GM23338 (cell line): ENCODE data around the gene COL2A1. TPM values are rescaled to one million over a fixed set of nuclear protein-coding genes. Genes with fewer than 3 reads are reported as not detected.
A peak's percentile ranks its signal among the peaks of the same experiment; 100 is the strongest.

ENCODE experiments used
- ATAC-seq: fragments of 200-7000 bp; cut with Tn5 transposase; 3 replicates; pipeline ENCODE4 v1.9.1; 2020
- DNase-seq: peaks from one replicate; pipeline ENCODE4 v3.0.0-alpha.2; 2015; ENCODE audit warnings: low spot score
- H2AFZ ChIP-seq: fragments of 200-600 bp; sonication (generic); 2 replicates; pipeline ENCODE4 v1.8.0; 2016; ENCODE audit warnings: antibody characterized with exemption, mild to moderate bottlenecking, moderate library complexity
- H3F3A ChIP-seq: fragments of 200-600 bp; sonication (generic); replicated peaks from 2 replicates; pipeline ENCODE4 v1.8.0; 2017; ENCODE audit warnings: antibody characterized with exemption, mixed run types, low read depth
- H3K27ac ChIP-seq: fragments of 200-600 bp; sonication (generic); 2 replicates; pipeline ENCODE4 v1.6.1; 2016; ENCODE audit warnings: low read depth
- H3K27me3 ChIP-seq: fragments of 200-600 bp; sonication (generic); 2 replicates; pipeline ENCODE4 v1.8.0; 2016; ENCODE audit warnings: mild to moderate bottlenecking, mixed run types, moderate library complexity; ENCODE audit not compliant: insufficient read depth
- H3K36me3 ChIP-seq: fragments of 200-600 bp; sonication (generic); 2 replicates; pipeline ENCODE4 v1.8.0; 2016; ENCODE audit warnings: mild to moderate bottlenecking; ENCODE audit not compliant: insufficient read depth
- H3K4me1 ChIP-seq: fragments of 200-600 bp; sonication (generic); 2 replicates; pipeline ENCODE4 v1.8.0; 2016; ENCODE audit warnings: mild to moderate bottlenecking, moderate library complexity; ENCODE audit not compliant: insufficient read depth
- H3K4me2 ChIP-seq: fragments of 200-600 bp; sonication (generic); 2 replicates; pipeline ENCODE4 v1.7.1; 2017; ENCODE audit warnings: mixed run types
- H3K4me3 ChIP-seq: fragments of 200-600 bp; sonication (generic); 2 replicates; pipeline ENCODE4 v1.6.1; 2016; ENCODE audit warnings: mixed run types
- H3K79me2 ChIP-seq: fragments of 200-600 bp; sonication (generic); replicated peaks from 2 replicates; pipeline ENCODE4 v1.8.0; 2017; ENCODE audit warnings: mild to moderate bottlenecking; ENCODE audit not compliant: insufficient read depth
- H3K9me2 ChIP-seq: fragments of 200-600 bp; sonication (generic); 2 replicates; pipeline ENCODE4 v1.8.0; 2017; ENCODE audit not compliant: insufficient read depth
- H4K20me1 ChIP-seq: fragments of 200-600 bp; sonication (generic); replicated peaks from 2 replicates; pipeline ENCODE4 v1.8.0; 2017; ENCODE audit warnings: mild to moderate bottlenecking; ENCODE audit not compliant: insufficient read depth
- H3K27ac Mint-ChIP-seq: 2 replicates; pipeline ENCODE4 v1.8.0; 2020; ENCODE audit warnings: inconsistent platforms, mild to moderate bottlenecking, moderate library complexity, mixed read lengths
- H3K27me3 Mint-ChIP-seq: 3 replicates; pipeline ENCODE4 v1.8.0; 2022; ENCODE audit warnings: low read depth, mild to moderate bottlenecking, moderate library complexity, mixed read lengths, inconsistent platforms; ENCODE audit not compliant: insufficient read depth, poor library complexity
- H3K36me3 Mint-ChIP-seq: 3 replicates; pipeline ENCODE4 v1.8.0; 2021; ENCODE audit warnings: low read depth, mild to moderate bottlenecking, inconsistent platforms, moderate library complexity, mixed read lengths
- H3K4me1 Mint-ChIP-seq: 3 replicates; pipeline ENCODE4 v1.8.0; 2020; ENCODE audit warnings: mild to moderate bottlenecking, inconsistent platforms, mixed read lengths
- H3K4me3 Mint-ChIP-seq: 3 replicates; pipeline ENCODE4 v1.8.0; 2021; ENCODE audit warnings: moderate library complexity, mild to moderate bottlenecking, inconsistent platforms, mixed read lengths
- H3K9me3 Mint-ChIP-seq: 3 replicates; pipeline ENCODE4 v1.8.0; 2020; ENCODE audit warnings: moderate library complexity, mild to moderate bottlenecking, inconsistent platforms, mixed read lengths
- CREB1 ChIP-seq: fragments of 250-450 bp; sonication (Bioruptor Pico); IDR thresholded peaks from 2 replicates; pipeline ENCODE4 v1.5.0; 2020; ENCODE audit warnings: low read depth, mild to moderate bottlenecking, moderate library complexity
- CTCF ChIP-seq, 2 experiments: fragments of 200-600 bp in 1 of 2; sonication (generic) in 1 of 2; conservative IDR thresholded peaks; 2 replicates each; pipeline versions ENCODE4 v1.5.1 to v1.6.1; 2016 to 2017; ENCODE audit warnings: antibody characterized with exemption in 2 of 2, low read depth in 2 of 2, mild to moderate bottlenecking in 2 of 2, moderate library complexity in 1 of 2
- EZH2 ChIP-seq: fragments of 200-600 bp; sonication (generic); IDR thresholded peaks from one replicate; pipeline ENCODE4 v1.8.0; 2017; ENCODE audit warnings: antibody characterized with exemption, mild to moderate bottlenecking, low read depth; ENCODE audit not compliant: unreplicated experiment
- EZH2phosphoT487 ChIP-seq: fragments of 200-600 bp; sonication (generic); IDR thresholded peaks from one replicate; pipeline ENCODE4 v1.8.1; 2018; ENCODE audit warnings: antibody characterized with exemption; ENCODE audit not compliant: unreplicated experiment
- JUNB ChIP-seq: IDR thresholded peaks from one replicate; pipeline ENCODE4 v1.6.1; 2016; ENCODE audit warnings: antibody characterized with exemption; ENCODE audit not compliant: unreplicated experiment
- NANOG ChIP-seq: IDR thresholded peaks from 2 replicates; pipeline ENCODE4 v1.6.1; 2016; ENCODE audit warnings: antibody characterized with exemption, borderline replicate concordance
- POLR2AphosphoS5 ChIP-seq: IDR thresholded peaks from 2 replicates; pipeline ENCODE4 v1.6.1; 2016; ENCODE audit warnings: antibody characterized with exemption, low read depth
- REST ChIP-seq: IDR thresholded peaks from one replicate; pipeline ENCODE4 v1.6.1; 2018; ENCODE audit warnings: antibody characterized with exemption; ENCODE audit not compliant: unreplicated experiment
- STAT1 ChIP-seq: IDR thresholded peaks from one replicate; pipeline ENCODE4 v1.6.1; 2016; ENCODE audit warnings: antibody characterized with exemption; ENCODE audit not compliant: unreplicated experiment
- ZNF114 ChIP-seq: fragments of 250-450 bp; sonication (Bioruptor Pico); IDR thresholded peaks from 2 replicates; pipeline ENCODE4 v1.5.0; 2020; ENCODE audit warnings: mild to moderate bottlenecking, moderate library complexity
- ZNF331 ChIP-seq: fragments of 250-450 bp; sonication (Bioruptor Pico); IDR thresholded peaks from 2 replicates; pipeline ENCODE4 v1.5.0; 2020; ENCODE audit warnings: low read depth, mild to moderate bottlenecking, moderate library complexity
- polyA plus RNA-seq: library from polyadenylated mRNA; unstranded; fragments of >200 nt; fragmentation: Nextera tagmentation; extraction: Ambion mirVana; gene quantifications from 2 replicates; pipeline ENCODE4 v1.2.1, GENCODE V29; 2016
- total RNA-seq: library from RNA; depleted of rRNA; stranded (reverse); fragments of >200 nt; shearing (Covaris generic); gene quantifications from 2 replicates; pipeline ENCODE4 v1.2.3, GENCODE V29; 2014

COL2A1 gene
- total and polyA plus RNA-seq, 2 experiments from 2014 or later = 7.0 to 24.6 TPM

DNA sequence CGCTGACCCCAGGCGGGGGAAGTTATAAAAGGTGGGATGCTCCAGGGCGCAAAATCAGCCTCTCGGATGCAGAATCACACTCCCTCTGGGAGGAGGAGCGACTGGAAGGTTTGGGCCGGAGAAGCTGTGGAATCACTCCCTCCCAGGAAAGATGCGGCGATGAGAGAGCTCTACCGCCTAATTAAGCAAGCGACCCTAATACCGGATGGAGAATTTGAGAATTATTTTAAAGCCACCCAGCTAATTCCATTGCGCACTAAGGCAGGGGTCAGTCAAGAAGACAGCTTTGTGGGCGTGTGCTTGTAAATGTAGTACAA is 1.9 kb downstream of the COL2A1 start:
- Mint-ChIP-seq H3K9me3 (peaks cover 2% of the 10 kb centered on the region; the same call in 2 of the 3 replicates), H3K4me3 (peak overlapping the region; percentile 76), H3K4me1 (peaks cover 59% of the 10 kb centered on the region), H3K27me3 (peaks cover 99% of the 10 kb centered on the region), H3K36me3 (no peaks in the 10 kb centered on the region; the same call in 2 of the 3 replicates), H3K27ac (no peak overlapping the region)
- peaks cover 100% of the 10 kb centered on the region for H3K27me3 ChIP-seq
- DNase-seq (peak; percentile 46), ATAC-seq (no peak)
- H3K27ac ChIP-seq = no peak overlapping the region
- H3F3A ChIP-seq = peaks cover 24% of the 10 kb centered on the region
- no peaks in the 10 kb centered on the region for H3K79me2 ChIP-seq
- no peaks in the 10 kb centered on the region for H3K9me2 ChIP-seq
- peak overlapping the region; percentile 97; the same call in 1 of the 2 replicates for H2AFZ ChIP-seq
- peak overlapping the region; percentile 79 for H3K4me3 ChIP-seq
- TF ChIP-seq EZH2 (peak; percentile 72), CREB1 (no peak), ZNF331 (CRISPR knock-in tag) (no peak), ZNF114 (no peak), JUNB (no peak)
- H3K4me1 ChIP-seq = peaks cover 66% of the 10 kb centered on the region
- peak overlapping the region; percentile 98 for H3K4me2 ChIP-seq
- H4K20me1 ChIP-seq = peaks cover 33% of the 10 kb centered on the region
- H3K36me3 ChIP-seq = no peaks in the 10 kb centered on the region

- no peak for TF ChIP-seq NANOG
- TF ChIP-seq EZH2 = peak; percentile 29
- TF ChIP-seq EZH2phosphoT487 = no peak
- peak; percentile 39 for TF ChIP-seq POLR2AphosphoS5
- no peak for TF ChIP-seq ZNF114
- TF ChIP-seq STAT1 = no peak
- H3K4me3 ChIP-seq = peak overlapping the region; percentile 79
- H3K36me3 ChIP-seq = no peaks in the 10 kb centered on the region
- Mint-ChIP-seq H3K36me3 (no peaks in the 10 kb centered on the region; the same call in 2 of the 3 replicates), H3K4me1 (peaks cover 59% of the 10 kb centered on the region), H3K4me3 (peak overlapping the region; percentile 76), H3K27ac (no peak overlapping the region), H3K27me3 (peaks cover 94% of the 10 kb centered on the region), H3K9me3 (peaks cover 2% of the 10 kb centered on the region; the same call in 2 of the 3 replicates)
- peaks cover 24% of the 10 kb centered on the region for H3F3A ChIP-seq
- peaks cover 100% of the 10 kb centered on the region for H3K27me3 ChIP-seq
- H2AFZ ChIP-seq = peak overlapping the region; percentile 97
- no peaks in the 10 kb centered on the region for H3K79me2 ChIP-seq
- H3K9me2 ChIP-seq = no peaks in the 10 kb centered on the region
- H4K20me1 ChIP-seq = peaks cover 27% of the 10 kb centered on the region
- peak overlapping the region; percentile 98 for H3K4me2 ChIP-seq
- no peak overlapping the region for H3K27ac ChIP-seq
- DNase-seq = peak; percentile 83
- peaks cover 66% of the 10 kb centered on the region for H3K4me1 ChIP-seq
- ATAC-seq = peak; percentile 54
Observed at GRCh38 chr12:48001505-48002413, 2.5 kb downstream of the COL2A1 start.

- no peaks in the 10 kb centered on the region for H3K36me3 ChIP-seq
- peak overlapping the region; percentile 97 for H2AFZ ChIP-seq
- H3K27ac ChIP-seq = no peak overlapping the region
- H3K9me2 ChIP-seq = no peaks in the 10 kb centered on the region
- Mint-ChIP-seq H3K27me3 (peaks cover 86% of the 10 kb centered on the region), H3K9me3 (peaks cover 2% of the 10 kb centered on the region; the same call in 2 of the 3 replicates), H3K36me3 (no peaks in the 10 kb centered on the region; the same call in 2 of the 3 replicates), H3K4me3 (peak overlapping the region; percentile 76), H3K4me1 (peaks cover 59% of the 10 kb centered on the region), H3K27ac (no peak overlapping the region)
- H3K27me3 ChIP-seq = peaks cover 100% of the 10 kb centered on the region
- no peaks in the 10 kb centered on the region for H3K79me2 ChIP-seq
- peaks cover 22% of the 10 kb centered on the region for H4K20me1 ChIP-seq
- H3F3A ChIP-seq = peaks cover 24% of the 10 kb centered on the region
- peaks cover 66% of the 10 kb centered on the region for H3K4me1 ChIP-seq
- DNase-seq = peak; percentile 84
- TF ChIP-seq ZNF114 (no peak), CTCF (conservative IDR thresholded peaks at IDR 0.05; ENCODE audit: low read depth in 2 of 2) (no peak), POLR2AphosphoS5 (no peak; the same call in 1 of the 2 replicates), CREB1 (no peak), NANOG (no peak), ZNF331 (CRISPR knock-in tag) (no peak), REST (no peak), STAT1 (no peak), EZH2phosphoT487 (no peak), EZH2 (no peak)
- H3K4me3 ChIP-seq = peak overlapping the region; percentile 79
- H3K4me2 ChIP-seq = peak overlapping the region; percentile 98
- ATAC-seq = peak; percentile 34
Observed at GRCh38 chr12:48000878-48001504, 3.3 kb downstream of the COL2A1 start.
